Pulmonary artery endothelial cell (primary cell): ENCODE measurements around the gene ATXN10. TPM values are rescaled to one million over a fixed set of nuclear protein-coding genes. Genes with fewer than 3 reads are reported as not detected.

Experiments used
- DNase-seq: peaks from one replicate; pipeline ENCODE4 v3.0.0-alpha.2; 2011; ENCODE audit warnings: low read depth, low spot score
- total RNA-seq: library from RNA; depleted of rRNA; stranded (reverse); fragments of >200 nt; gene quantifications from 2 replicates; pipeline ENCODE4 v1.2.3, GENCODE V29; 2014

ATXN10 gene
- total RNA-seq, 1 donor from 2014 or later: 76.2 TPM

- no peak for DNase-seq
Measured at GRCh38 chr22:45855961-45856360, 184.3 kb downstream of the ATXN10 start.

- no peak for DNase-seq
Measured at GRCh38 chr22:45857519-45857918, 185.9 kb downstream of the ATXN10 start.

GRCh38 chr22:45859231-45860161 is 187.9 kb downstream of the ATXN10 start:
- DNase-seq: no peak

GRCh38 chr22:45860201-45860600 is 188.6 kb downstream of the ATXN10 start:
- no peak for DNase-seq

- DNase-seq: no peak
Measured at GRCh38 chr22:45861259-45861658, 189.6 kb downstream of the ATXN10 start.

GRCh38 chr22:45863981-45864751 is 192.5 kb downstream of the ATXN10 start:
- peak; percentile 20 for DNase-seq

GRCh38 chr22:45864959-45865476 is 193.4 kb downstream of the ATXN10 start:
- DNase-seq: no peak

- DNase-seq: no peak
Measured at GRCh38 chr22:45865561-45866125, 194.0 kb downstream of the ATXN10 start.

GRCh38 chr22:45866126-45866645 is 194.6 kb downstream of the ATXN10 start:
- no peak for DNase-seq

GRCh38 chr22:45866646-45867117 is 195.0 kb downstream of the ATXN10 start:
- DNase-seq: no peak

- no peak for DNase-seq
Measured at GRCh38 chr22:45867118-45867905, 195.7 kb downstream of the ATXN10 start.

GRCh38 chr22:45867906-45868555 is 196.4 kb downstream of the ATXN10 start:
- no peak for DNase-seq

- DNase-seq: no peak
Measured at GRCh38 chr22:45868571-45869339, 197.1 kb downstream of the ATXN10 start.

GRCh38 chr22:45869340-45869847 is 197.8 kb downstream of the ATXN10 start:
- no peak for DNase-seq

GRCh38 chr22:45870011-45870410 is 198.4 kb downstream of the ATXN10 start:
- no peak for DNase-seq

- DNase-seq: no peak
Measured at GRCh38 chr22:45871721-45872120, 200.1 kb downstream of the ATXN10 start.

- no peak for DNase-seq
Measured at GRCh38 chr22:45872659-45873263, 201.1 kb downstream of the ATXN10 start.

- DNase-seq: no peak
Measured at GRCh38 chr22:45876136-45877035, 204.8 kb downstream of the ATXN10 start.
